ACC112 (cell line): ENCODE measurements around the gene MOB4.

Experiments
- H2AFZ ChIP-seq: fragments of 200-600 bp; sonication (generic); one replicate; pipeline ENCODE4 v1.6.0; 2017; ENCODE audit warnings: antibody characterized with exemption, low read length; ENCODE audit not compliant: unreplicated experiment
- H3K27ac ChIP-seq: fragments of 200-600 bp; sonication (generic); 2 replicates; pipeline ENCODE4 v1.5.1; 2014; ENCODE audit warnings: low read depth, mild to moderate bottlenecking, antibody characterized with exemption, low read length, moderate library complexity
- H3K27me3 ChIP-seq: fragments of 200-600 bp; sonication (generic); 2 replicates; pipeline ENCODE4 v1.6.1; 2014; ENCODE audit warnings: mild to moderate bottlenecking, antibody characterized with exemption, low read length, moderate library complexity, mixed read lengths; ENCODE audit not compliant: insufficient read depth
- H3K36me3 ChIP-seq: fragments of 200-600 bp; sonication (generic); 2 replicates; pipeline ENCODE4 v1.6.1; 2016; ENCODE audit warnings: mild to moderate bottlenecking, antibody characterized with exemption, low read length, moderate library complexity, mixed read lengths; ENCODE audit not compliant: insufficient read depth
- H3K4me1 ChIP-seq: fragments of 200-600 bp; sonication (generic); one replicate; pipeline ENCODE4 v1.6.1; 2016; ENCODE audit warnings: low read length, mixed read lengths; ENCODE audit not compliant: insufficient read depth, unreplicated experiment, control insufficient read depth
- H3K4me3 ChIP-seq: fragments of 200-600 bp; sonication (generic); 2 replicates; pipeline ENCODE4 v1.5.1; 2014; ENCODE audit warnings: mild to moderate bottlenecking, low read depth, low read length
- H3K79me2 ChIP-seq: fragments of 200-600 bp; sonication (generic); one replicate; pipeline ENCODE4 v1.6.0; 2016; ENCODE audit warnings: low read length; ENCODE audit not compliant: control insufficient read depth, unreplicated experiment, insufficient read depth

MOB4 gene

DNA sequence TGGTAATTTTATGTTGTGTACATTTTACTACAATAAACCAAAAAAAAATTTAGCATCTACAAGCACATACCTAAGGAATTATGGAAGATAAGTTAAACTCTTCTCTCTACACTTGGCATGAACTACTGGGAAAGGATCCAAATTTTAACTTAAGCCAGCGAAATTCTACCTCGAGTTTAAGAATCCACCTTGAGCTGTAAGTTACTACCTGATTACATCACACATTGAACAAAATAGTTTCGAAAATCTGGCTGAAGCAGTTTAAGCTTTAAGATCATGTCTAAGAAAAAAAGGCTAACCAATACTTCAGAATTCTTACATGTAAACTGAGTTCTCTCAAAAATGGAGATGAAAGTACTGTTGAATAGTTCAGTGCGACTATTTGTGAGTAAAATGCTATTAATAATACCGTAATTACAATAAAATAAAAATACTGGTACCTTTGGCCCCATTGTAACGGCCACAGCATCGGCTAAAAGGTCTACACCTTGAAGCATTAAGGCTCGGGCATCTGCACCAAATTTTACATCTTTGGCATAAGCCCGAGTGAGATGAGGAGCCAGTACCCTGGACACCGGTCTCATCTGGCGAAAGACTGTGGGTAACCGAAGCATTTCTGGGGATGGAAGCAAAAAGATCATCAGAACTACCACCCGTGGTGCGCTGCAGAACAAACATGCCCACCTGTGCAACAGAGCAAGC lies 17.5 kb upstream of the MOB4 start:
- H3K27ac ChIP-seq, result no peak overlapping the region

DNA sequence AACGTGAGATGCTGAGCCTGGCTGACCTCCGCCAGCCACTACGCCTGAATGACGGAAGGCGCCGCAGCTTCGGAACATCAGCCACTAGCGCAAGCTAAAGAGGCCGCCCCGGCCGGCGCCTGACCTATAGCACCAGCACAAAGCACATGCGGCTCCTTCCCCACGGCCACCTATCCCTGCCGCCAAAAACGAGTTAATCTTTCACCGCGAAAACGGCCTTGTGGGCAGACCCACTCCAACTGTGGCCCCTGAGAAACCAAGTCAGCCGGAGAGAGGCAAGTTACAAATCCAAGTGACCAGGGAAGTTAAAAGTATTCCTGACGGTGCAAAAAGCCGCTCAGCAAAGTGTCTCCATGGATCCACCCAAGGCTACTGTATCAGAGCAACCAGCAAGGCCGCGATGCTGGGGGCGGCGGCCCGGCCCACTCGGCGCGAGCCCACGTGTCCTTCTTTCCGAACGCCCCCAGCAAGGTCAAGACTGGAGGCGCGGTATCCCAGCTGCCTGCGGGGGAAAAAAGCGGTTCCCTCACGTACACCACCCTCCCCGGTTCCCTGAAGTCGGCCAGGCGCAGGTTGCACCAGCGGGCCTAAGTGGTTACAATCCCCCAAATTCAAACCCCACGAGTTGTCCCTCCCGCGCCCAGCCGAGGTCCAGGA lies 16.8 kb upstream of the MOB4 start:
- peaks cover 47% of the 10 kb centered on the region for H3K36me3 ChIP-seq
- H3K27ac ChIP-seq, result peak overlapping the region; percentile 73
- no peaks in the 10 kb centered on the region for H3K27me3 ChIP-seq
- H3K79me2 ChIP-seq, result peaks cover 93% of the 10 kb centered on the region
- peaks cover 44% of the 10 kb centered on the region for H3K4me1 ChIP-seq
- peak overlapping the region; percentile 99 for H3K4me3 ChIP-seq
- no peak overlapping the region for H2AFZ ChIP-seq

More for the DNA sequence above, 17.5 kb upstream of the MOB4 start:
- Histone ChIP-seq H3K4me1 (peaks cover 44% of the 10 kb centered on the region), H3K36me3 (peaks cover 52% of the 10 kb centered on the region), H2AFZ (no peak overlapping the region), H3K27me3 (no peaks in the 10 kb centered on the region), H3K4me3 (peak overlapping the region; percentile 99), H3K79me2 (peaks cover 88% of the 10 kb centered on the region)

DNA sequence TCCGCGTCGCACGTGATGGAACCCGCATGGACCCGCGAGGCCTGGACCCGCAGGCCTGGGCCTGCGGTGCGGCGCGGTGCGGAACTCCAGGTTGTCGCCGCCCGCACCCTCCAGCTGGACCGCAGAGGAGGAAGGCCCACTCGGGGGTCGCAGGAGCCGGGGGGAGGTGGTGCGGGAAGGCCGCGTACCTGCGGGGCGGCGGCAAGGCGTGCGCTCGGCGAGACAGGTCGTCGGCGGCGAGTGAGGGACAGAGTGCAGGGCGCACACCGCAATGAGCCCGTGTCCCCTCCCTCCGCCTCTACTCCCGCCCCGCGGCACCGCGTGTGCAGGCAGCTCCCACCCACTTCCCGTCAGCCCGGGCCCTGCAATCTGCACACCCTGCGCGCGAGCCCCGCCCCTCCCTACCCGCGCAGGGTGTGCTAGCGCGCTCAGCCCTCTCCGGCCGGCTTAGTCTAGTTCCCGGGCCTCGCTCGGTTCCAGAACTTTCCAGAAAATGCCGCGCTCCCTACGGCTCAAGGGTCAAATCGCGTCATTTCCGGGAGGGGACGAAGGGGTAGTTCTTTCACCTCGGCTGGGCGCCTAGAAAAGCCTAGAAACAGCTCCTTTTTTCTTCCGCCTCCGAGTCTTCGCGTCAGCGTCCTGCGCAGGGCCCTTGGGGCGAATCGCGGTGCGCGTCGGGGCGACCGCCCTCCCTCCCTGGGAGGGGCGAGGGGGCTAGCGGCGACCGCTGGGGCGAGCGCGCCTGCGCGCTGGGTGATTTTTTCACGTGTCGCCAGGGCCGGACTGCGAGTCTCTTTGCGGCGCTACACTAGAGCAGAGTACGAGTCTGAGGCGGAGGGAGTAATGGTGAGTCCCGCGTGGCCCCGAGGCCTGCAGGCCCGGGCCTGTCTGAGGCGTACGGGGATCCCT lies 16.0 kb upstream of the MOB4 start, which contains the start of the genes HSPD1 and HSPE1:
TSS of gene HSPD1 (minus strand) at position 247 of the 909 bp plus-strand sequence. CDS start 992 bp downstream, outside the sequence.
TSS of gene HSPE1 (plus strand) at position 786 of the 909 bp plus-strand sequence. CDS start at position 844, 58 bp downstream.
- peaks cover 44% of the 10 kb centered on the region for H3K4me1 ChIP-seq
- H3K4me3 ChIP-seq, result peak within 1 kb of the TSS; percentile 99
- peak within 1 kb of the TSS; percentile 73 for H3K27ac ChIP-seq
- H3K79me2 ChIP-seq, result peaks cover 85% of the 10 kb centered on the region
- peaks cover 44% of the 10 kb centered on the region for H3K36me3 ChIP-seq
- no peaks in the 10 kb centered on the region for H3K27me3 ChIP-seq
- peak within 1 kb of the TSS; percentile 65 for H2AFZ ChIP-seq

DNA sequence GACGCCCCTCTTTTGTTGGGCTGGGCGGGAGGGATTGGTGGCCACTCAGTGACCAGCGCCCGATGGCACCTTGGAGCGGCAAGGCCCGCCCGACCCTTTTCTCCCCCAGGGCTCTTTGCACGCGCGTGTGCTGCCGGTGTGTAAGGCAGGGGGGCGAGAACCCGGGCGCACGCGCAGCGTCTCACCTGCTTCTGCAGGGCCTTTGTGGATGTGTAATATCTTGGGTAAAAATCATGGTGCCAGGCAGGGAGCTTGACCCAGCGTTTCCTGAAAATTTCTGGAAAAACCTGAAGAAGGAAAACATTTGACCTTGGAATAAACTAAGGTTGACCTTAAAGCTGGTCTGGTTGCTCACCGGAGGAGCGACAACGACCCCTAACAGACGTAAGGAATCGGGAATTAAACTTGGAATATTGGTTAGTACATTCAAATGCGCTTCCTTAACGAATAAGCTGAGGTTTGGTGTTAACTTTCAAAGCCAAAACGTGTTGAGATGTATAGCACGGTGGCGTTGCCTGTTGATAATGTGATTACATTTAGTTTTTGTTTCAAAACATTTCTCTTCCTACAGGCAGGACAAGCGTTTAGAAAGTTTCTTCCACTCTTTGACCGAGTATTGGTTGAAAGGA lies 15.2 kb upstream of the MOB4 start:
- Histone ChIP-seq H3K4me1 (peaks cover 41% of the 10 kb centered on the region), H3K27ac (peak overlapping the region; percentile 73), H3K27me3 (no peaks in the 10 kb centered on the region), H3K36me3 (peaks cover 36% of the 10 kb centered on the region), H3K4me3 (peak overlapping the region; percentile 99), H3K79me2 (peaks cover 77% of the 10 kb centered on the region), H2AFZ (peak overlapping the region; percentile 65)

DNA sequence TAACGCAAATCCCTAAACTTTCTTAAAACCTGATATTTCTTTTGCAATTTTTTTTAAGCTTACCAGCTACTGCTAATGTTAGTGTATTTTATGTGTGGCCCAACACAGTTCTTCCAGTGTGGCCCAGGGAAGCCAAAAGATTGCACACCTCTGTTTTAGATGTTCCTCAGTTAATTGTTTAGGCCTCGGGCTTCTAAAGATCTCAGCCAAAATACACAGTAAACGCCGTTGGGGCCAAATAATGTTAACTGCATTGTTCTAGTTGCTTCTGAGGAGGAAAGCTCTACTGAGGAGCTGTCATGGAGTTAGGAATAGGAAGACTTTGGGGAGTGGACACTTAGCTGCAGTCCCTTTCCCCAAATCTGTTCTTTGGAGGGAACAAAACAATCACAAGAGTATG lies 13.7 kb upstream of the MOB4 start:
- H3K79me2 ChIP-seq, result peaks cover 61% of the 10 kb centered on the region
- no peak overlapping the region for H2AFZ ChIP-seq
- peaks cover 25% of the 10 kb centered on the region for H3K4me1 ChIP-seq
- H3K36me3 ChIP-seq, result peaks cover 20% of the 10 kb centered on the region; the same call in 1 of the 2 replicates
- H3K27ac ChIP-seq, result no peak overlapping the region
- peak overlapping the region; percentile 99 for H3K4me3 ChIP-seq
- H3K27me3 ChIP-seq, result no peaks in the 10 kb centered on the region

DNA sequence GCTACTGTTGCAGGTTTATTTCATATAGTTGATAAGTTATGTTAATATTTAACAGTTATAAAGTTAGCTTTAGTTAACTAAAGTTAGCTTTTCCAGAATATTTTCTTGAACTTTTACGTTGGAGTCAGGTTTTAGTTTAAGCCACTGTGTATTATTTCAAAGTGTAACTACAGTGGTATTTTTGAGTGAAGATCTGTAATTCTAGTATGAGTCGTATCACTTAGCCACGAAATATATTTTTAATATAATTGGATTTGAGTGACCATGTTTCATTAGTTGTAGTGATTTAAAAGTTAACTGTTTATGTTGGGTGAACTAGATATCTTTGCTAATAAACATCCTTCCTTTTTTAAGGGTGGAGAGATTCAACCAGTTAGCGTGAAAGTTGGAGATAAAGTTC lies 13.2 kb upstream of the MOB4 start:
- Histone ChIP-seq H3K27ac (no peak overlapping the region), H3K79me2 (peaks cover 56% of the 10 kb centered on the region), H2AFZ (no peak overlapping the region), H3K27me3 (no peaks in the 10 kb centered on the region), H3K36me3 (peaks cover 15% of the 10 kb centered on the region; the same call in 1 of the 2 replicates), H3K4me1 (peaks cover 20% of the 10 kb centered on the region), H3K4me3 (peak overlapping the region; percentile 99; the same call in 1 of the 2 replicates)

DNA sequence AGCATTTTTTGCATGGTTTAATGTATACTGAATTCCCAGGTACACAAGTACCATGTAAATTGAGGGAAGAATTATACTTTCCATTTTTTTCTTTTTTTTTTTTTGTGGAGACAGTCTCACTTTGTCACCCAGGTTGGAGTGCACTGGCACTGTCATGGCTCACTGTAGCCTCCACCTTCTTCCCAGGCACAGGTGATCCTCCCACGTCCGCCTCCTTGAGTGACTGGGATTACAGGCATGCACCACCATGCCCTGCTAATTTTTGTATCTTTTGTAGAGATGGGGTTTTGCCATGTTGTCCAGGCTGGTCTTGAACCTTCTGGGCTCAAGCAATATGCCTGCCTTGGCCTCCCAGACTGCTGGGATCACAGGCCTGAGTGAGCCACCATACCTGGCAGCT lies 11.9 kb upstream of the MOB4 start:
- Histone ChIP-seq H3K27me3 (no peaks in the 10 kb centered on the region), H3K4me3 (no peak overlapping the region), H3K79me2 (peaks cover 43% of the 10 kb centered on the region), H2AFZ (no peak overlapping the region), H3K27ac (no peak overlapping the region), H3K36me3 (0 out of 2 replicates have a peak, but pooled peaks cover 8% of the 10 kb centered on the region), H3K4me1 (peaks cover 14% of the 10 kb centered on the region)

DNA sequence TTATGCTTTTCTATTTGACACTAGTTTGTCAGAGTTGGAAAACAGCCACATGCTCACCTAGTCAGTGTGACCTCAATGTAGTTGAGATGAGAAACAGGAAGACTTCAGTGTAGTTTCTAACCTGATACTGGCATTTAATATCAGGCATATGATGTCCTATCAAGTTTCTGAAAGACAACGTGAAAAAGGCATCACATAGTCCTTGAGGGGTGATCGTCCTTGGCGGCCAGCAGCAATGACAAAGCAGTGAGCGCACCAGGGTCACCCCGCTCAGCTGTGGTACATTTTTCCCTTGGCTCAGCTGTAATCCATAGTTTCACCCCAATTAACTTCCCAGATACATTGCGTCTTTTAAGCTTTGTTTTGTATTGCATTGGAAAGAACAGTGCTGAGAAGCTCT lies 11.4 kb upstream of the MOB4 start:
- no peak overlapping the region for H3K27ac ChIP-seq
- H3K4me1 ChIP-seq, result peaks cover 14% of the 10 kb centered on the region
- H2AFZ ChIP-seq, result no peak overlapping the region
- H3K79me2 ChIP-seq, result peaks cover 38% of the 10 kb centered on the region
- H3K4me3 ChIP-seq, result no peak overlapping the region
- peaks cover 8% of the 10 kb centered on the region; the same call in 1 of the 2 replicates for H3K36me3 ChIP-seq
- H3K27me3 ChIP-seq, result no peaks in the 10 kb centered on the region

DNA sequence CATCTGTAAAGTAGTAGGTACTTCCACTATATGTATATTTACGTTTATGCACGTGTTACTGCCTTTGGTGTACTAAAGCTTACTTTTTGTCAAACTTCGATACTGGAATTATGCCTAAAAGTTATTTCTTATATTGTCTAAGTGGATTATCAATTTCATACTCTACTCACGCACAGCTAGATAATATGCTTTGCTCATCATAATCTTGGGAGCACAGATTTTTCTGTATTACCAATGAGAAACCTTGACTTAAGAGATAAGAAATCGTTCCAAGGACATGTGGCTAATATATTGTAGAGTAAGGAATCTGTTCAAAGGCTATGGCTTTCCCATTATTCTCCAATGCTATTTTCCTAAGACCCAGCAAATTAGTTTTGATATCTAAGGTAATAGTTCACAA lies 9.2 kb upstream of the MOB4 start:
- Histone ChIP-seq H2AFZ (no peak overlapping the region), H3K4me1 (peaks cover 13% of the 10 kb centered on the region), H3K27ac (no peak overlapping the region), H3K4me3 (no peak overlapping the region), H3K27me3 (no peaks in the 10 kb centered on the region), H3K36me3 (peaks cover 8% of the 10 kb centered on the region; the same call in 1 of the 2 replicates), H3K79me2 (peaks cover 22% of the 10 kb centered on the region)

DNA sequence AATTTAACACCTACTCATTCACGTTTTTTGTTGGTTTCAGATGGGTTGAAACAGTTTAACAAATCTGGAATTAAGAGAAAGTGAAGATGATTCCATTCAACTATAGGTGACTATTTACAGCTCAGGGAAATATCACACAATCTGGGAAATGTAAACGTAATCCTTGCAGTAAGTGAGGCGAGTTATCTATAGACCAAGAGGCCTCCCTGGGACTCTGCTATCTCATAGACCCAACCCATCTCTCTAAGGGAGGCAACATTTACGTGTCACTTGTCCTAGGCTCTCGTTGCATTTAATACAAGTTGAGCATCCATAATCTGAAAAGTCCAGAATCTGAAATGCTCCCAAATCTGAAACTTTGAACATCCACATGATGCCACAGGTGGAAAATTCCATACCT lies 2.0 kb upstream of the MOB4 start:
- Histone ChIP-seq H3K36me3 (no peaks in the 10 kb centered on the region; the same call in 1 of the 2 replicates), H3K4me1 (peaks cover 18% of the 10 kb centered on the region), H2AFZ (no peak overlapping the region), H3K27ac (no peak overlapping the region), H3K27me3 (no peaks in the 10 kb centered on the region), H3K4me3 (no peak overlapping the region), H3K79me2 (peaks cover 40% of the 10 kb centered on the region)
